ENCODE measurements around the gene DPP10. TPM values are rescaled to one million over a fixed set of nuclear protein-coding genes. Genes with fewer than 3 reads are reported as not detected.

The DPP10 gene
- total RNA-seq, 1 experiment from 2014 or later = not detected

DNA sequence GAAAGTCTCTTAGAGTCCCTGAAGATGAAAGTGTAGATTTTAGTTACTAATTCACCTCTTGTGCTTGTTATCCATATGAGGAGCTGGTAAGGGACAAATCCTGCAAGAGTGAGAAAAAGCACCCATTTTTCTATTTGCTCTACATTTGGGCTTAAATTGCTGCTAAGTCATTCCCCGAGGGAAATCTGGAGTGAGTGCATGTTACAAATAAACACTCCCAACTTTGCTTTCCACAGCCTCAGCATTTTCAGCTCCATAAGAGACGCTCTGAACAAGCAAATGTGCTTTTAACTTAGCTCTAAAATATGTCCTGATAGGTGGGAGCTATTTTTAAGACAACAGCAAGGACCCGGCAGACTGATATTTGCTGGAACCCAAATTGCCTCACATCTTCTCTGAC, 126.7 kb downstream of the DPP10 start:
- ChIA-PET CTCF (no interaction called here), POLR2A (no interaction called here)
- ATAC-seq (no peak), DNase-seq (ENCODE audit: low read depth, low spot score) (no peak)
- no peak for TF ChIP-seq SIN3A (IDR thresholded peaks at IDR 0.05; ENCODE audit: borderline replicate concordance, insufficient read depth, low read depth, low read length)
- TF ChIP-seq TCF7L2 (IDR thresholded peaks at IDR 0.05; ENCODE audit: low read depth, low read length) = no peak
- TF ChIP-seq, protein P1, sequence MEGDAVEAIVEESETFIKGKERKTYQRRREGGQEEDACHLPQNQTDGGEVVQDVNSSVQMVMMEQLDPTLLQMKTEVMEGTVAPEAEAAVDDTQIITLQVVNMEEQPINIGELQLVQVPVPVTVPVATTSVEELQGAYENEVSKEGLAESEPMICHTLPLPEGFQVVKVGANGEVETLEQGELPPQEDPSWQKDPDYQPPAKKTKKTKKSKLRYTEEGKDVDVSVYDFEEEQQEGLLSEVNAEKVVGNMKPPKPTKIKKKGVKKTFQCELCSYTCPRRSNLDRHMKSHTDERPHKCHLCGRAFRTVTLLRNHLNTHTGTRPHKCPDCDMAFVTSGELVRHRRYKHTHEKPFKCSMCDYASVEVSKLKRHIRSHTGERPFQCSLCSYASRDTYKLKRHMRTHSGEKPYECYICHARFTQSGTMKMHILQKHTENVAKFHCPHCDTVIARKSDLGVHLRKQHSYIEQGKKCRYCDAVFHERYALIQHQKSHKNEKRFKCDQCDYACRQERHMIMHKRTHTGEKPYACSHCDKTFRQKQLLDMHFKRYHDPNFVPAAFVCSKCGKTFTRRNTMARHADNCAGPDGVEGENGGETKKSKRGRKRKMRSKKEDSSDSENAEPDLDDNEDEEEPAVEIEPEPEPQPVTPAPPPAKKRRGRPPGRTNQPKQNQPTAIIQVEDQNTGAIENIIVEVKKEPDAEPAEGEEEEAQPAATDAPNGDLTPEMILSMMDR (IDR thresholded peaks at IDR 0.05) = no peak
- H3K4me1 ChIP-seq (ENCODE audit: control insufficient read depth, insufficient read depth, low read length) = no peaks in the 10 kb centered on the region
- H3K4me3 ChIP-seq (ENCODE audit: low read depth in 2 of 2, low read length in 2 of 2) = no peak overlapping the region
- H3K27ac ChIP-seq (ENCODE audit: low read length) = no peak overlapping the region
- no peaks in the 10 kb centered on the region for H3K36me3 ChIP-seq (ENCODE audit: control insufficient read depth, insufficient read depth, low read length)
- no peaks in the 10 kb centered on the region for H3K9me3 ChIP-seq (ENCODE audit: control insufficient read depth, insufficient read depth, low read depth, low read length)
- in situ Hi-C loops (cut with HindIII; ENCODE audit: low pct_unique_long_range_greater_than_20kb, low sequenced_read_pairs) = no loop called here
- intact Hi-C loops (cut with micrococcal nuclease; ENCODE audit: unreplicated experiment) = no loop called here
- no peaks in the 10 kb centered on the region; the same call in 1 of the 2 replicates for H3K27me3 ChIP-seq (ENCODE audit: control insufficient read depth, insufficient read depth, low read length)
- no TSS peak for BruUV-seq (replicated peaks)

DNA sequence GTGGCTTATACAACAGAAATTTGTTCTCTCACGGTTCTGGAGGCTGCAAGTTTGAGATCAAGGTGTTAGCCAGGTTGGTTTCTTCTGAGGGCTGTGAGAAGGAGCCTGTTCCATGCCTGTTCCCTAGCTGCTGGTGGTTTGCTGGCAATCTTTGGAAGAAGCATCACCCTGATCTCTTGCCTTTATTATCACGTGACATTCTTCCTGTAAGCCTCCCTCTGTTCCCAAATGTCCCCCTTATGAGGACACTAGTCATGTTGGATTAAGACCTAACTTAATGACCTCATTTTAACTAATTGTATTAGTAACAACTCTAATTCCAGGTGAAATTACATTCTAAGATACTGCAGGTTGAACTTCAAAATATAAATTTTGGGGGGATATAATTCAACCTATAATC, 135.2 kb downstream of the DPP10 start:
- Histone ChIP-seq H3K4me3 (ENCODE audit: low read depth in 2 of 2, low read length in 2 of 2) (no peak overlapping the region), H3K27ac (ENCODE audit: low read length) (no peak overlapping the region), H3K4me1 (ENCODE audit: control insufficient read depth, insufficient read depth, low read length) (no peaks in the 10 kb centered on the region; the same call in 1 of the 2 replicates), H3K27me3 (ENCODE audit: control insufficient read depth, insufficient read depth, low read length) (peaks cover 4% of the 10 kb centered on the region), H3K36me3 (ENCODE audit: control insufficient read depth, insufficient read depth, low read length) (no peaks in the 10 kb centered on the region), H3K9me3 (ENCODE audit: control insufficient read depth, insufficient read depth, low read depth, low read length) (no peaks in the 10 kb centered on the region)
- TF ChIP-seq, protein P2, sequence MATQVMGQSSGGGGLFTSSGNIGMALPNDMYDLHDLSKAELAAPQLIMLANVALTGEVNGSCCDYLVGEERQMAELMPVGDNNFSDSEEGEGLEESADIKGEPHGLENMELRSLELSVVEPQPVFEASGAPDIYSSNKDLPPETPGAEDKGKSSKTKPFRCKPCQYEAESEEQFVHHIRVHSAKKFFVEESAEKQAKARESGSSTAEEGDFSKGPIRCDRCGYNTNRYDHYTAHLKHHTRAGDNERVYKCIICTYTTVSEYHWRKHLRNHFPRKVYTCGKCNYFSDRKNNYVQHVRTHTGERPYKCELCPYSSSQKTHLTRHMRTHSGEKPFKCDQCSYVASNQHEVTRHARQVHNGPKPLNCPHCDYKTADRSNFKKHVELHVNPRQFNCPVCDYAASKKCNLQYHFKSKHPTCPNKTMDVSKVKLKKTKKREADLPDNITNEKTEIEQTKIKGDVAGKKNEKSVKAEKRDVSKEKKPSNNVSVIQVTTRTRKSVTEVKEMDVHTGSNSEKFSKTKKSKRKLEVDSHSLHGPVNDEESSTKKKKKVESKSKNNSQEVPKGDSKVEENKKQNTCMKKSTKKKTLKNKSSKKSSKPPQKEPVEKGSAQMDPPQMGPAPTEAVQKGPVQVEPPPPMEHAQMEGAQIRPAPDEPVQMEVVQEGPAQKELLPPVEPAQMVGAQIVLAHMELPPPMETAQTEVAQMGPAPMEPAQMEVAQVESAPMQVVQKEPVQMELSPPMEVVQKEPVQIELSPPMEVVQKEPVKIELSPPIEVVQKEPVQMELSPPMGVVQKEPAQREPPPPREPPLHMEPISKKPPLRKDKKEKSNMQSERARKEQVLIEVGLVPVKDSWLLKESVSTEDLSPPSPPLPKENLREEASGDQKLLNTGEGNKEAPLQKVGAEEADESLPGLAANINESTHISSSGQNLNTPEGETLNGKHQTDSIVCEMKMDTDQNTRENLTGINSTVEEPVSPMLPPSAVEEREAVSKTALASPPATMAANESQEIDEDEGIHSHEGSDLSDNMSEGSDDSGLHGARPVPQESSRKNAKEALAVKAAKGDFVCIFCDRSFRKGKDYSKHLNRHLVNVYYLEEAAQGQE (IDR thresholded peaks at IDR 0.05; ENCODE audit: insufficient read depth in 1 of 2, low read depth in 2 of 2, low read length in 1 of 2) = no peak
- TF ChIP-seq, protein P1 (IDR thresholded peaks at IDR 0.05) = no peak
- TF ChIP-seq SIN3A (IDR thresholded peaks at IDR 0.05; ENCODE audit: borderline replicate concordance, insufficient read depth, low read depth, low read length) = no peak
- TF ChIP-seq POLR2AphosphoS5 (IDR thresholded peaks at IDR 0.05; ENCODE audit: low read depth, low read length) = no peak
- no peak for TF ChIP-seq TCF7L2 (IDR thresholded peaks at IDR 0.05; ENCODE audit: low read depth, low read length)
- in situ Hi-C loops (cut with HindIII; ENCODE audit: low pct_unique_long_range_greater_than_20kb, low sequenced_read_pairs) = no loop called here
- DNase-seq (ENCODE audit: low read depth, low spot score) = no peak
- no peak for ATAC-seq
- ChIA-PET POLR2A (no interaction called here), CTCF (no interaction called here)
- no TSS peak for BruUV-seq (replicated peaks)
- intact Hi-C loops (cut with micrococcal nuclease; ENCODE audit: unreplicated experiment) = no loop called here
